Stimulated activated CD8-positive, alpha-beta memory T cell treated with anti-CD3 and anti-CD28 coated beads, Interleukin-4, amount 100 ng/mL, for 4 hours (primary cell): ENCODE measurements around the gene GDPD1.
"Not testable (repeated sequence)": the region's sequence is repeated elsewhere in the genome, so short reads cannot be mapped to it uniquely, and the experiment has no call there.

Experiments used
- DNase-seq, 2 donors: peaks; one replicate each; pipeline ENCODE4 v3.0.0-alpha.2; 2020; ENCODE audit warnings: low read depth in 2 of 2, low spot score in 1 of 2

Gene GDPD1

DNA sequence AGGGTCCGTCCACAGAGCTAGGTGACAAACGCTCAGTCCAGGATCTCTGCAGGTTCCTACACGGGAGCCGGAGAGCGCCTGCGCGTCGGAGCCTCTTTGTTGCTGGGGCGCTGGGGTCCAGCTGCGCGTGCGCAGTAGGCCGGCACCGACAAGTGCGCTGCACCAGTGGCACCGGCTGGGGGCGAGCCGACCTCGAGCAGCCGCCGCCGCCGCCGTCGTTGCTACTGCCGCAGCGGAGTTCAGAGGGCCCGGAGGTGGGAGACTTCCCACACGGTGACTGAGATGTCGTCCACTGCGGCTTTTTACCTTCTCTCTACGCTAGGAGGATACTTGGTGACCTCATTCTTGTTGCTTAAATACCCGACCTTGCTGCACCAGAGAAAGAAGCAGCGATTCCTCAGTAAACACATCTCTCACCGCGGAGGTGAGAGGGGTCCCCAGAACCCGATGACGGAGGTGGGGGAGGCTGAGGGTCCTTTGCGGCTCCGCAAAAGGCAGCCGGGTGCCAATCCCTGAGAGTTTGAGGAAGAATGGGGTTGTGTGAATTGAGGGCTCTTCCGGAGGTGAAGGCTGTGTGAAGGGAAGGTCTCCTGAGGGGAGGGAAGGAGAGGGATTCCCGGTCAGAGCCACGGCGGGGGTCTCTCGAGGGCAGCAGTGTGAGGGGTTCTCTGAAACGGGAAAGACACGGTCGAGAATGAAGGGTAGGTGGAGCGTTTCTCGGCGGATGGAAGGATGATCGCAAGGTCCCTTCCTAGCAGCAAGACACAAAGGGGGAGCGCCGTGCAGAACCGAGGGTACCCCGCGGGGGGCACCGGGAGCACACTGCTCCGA, at the start of gene GDPD1:
Gene GDPD1 (plus strand): TSS at position 184 of the 831 bp plus-strand sequence. CDS start 99 bp downstream, at position 283.
- DNase-seq = peak; percentile 89 to 92

GRCh38 chr17:59172436-59173004, 47.8 kb upstream of the GDPD1 start:
- DNase-seq = no peak

DNA sequence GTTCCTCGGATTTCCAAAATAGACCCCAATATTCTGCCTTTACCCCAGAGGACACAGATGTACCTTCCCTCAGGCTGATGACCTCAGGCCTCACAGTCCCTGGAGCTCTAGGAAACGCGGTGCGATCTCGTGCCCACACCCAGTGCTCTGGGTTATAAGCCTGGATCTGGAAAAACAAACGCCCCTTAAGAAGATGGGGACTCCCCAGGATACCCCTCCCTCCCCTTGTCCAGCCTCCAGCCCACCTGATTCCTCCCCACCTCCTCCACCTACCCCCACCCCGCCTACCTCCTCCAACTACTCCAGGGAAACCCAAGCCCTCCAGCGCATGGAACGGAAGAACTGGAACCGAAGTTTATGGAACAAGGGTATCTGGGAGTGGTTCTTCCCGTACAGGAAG, 45.6 kb upstream of the GDPD1 start:
- DNase-seq = no peak

GRCh38 chr17:59175076-59175475, 45.2 kb upstream of the GDPD1 start:
- DNase-seq = no peak

DNA sequence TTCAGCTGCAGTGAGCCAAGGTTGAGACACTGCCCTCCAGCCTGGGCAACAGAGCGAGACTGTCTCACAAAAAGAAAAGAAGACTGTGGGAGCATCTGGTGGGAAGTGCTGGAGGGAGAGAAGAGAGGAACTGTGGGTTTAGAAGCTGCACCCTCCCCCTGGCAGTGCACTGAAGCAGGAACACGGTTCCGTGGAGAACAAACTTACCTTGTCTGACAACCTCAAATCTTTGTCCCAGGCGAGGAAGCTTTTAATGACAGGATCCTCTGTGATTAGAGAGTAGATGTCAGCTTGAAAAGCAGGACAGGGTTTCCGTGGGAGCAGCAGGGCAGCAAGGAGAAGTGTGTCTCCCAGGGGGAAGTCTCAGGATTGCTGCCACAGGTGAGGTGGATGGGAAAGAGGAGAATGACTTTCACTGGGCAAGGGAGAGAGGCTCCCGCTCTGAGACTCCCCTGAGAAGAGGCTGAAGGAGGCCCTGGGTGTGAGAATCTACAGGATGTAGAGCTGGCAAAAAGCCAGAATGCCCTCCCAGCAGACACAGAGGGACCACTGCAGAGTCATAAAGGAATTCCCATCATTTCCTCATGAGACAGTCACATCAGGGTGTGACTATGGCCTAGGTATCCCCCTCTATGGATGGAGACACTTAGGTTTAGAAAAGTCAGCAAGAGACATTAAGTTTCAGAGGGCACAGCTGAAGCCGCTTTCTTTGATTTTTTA, 41.9 kb upstream of the GDPD1 start:
- no peak for DNase-seq

DNA sequence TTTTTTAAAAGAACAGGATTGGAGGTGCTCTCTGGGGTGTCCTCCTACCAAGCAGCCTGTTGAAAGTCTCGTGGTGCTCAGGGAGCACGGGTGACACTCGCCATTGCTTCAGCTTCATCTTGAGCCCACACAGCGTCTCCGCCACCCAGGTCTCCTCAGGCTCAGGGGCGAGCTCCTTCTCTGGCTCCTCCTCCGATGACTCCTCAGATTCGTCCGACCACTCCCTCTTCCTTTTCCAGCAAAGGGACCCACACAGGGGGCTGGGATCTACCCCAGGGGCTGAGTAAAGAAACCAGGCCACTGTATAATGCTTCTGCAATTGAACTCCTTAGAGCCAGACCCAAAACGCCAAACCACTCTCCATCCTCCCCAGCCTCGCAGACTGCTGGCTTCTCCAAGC, 40.7 kb upstream of the GDPD1 start:
- not testable (repeated sequence) for DNase-seq

- DNase-seq = no peak
These were observed 39.7 kb upstream of the GDPD1 start for GRCh38 chr17:59180626-59181025.

GRCh38 chr17:59181481-59181880, 38.8 kb upstream of the GDPD1 start:
- no peak for DNase-seq

DNA sequence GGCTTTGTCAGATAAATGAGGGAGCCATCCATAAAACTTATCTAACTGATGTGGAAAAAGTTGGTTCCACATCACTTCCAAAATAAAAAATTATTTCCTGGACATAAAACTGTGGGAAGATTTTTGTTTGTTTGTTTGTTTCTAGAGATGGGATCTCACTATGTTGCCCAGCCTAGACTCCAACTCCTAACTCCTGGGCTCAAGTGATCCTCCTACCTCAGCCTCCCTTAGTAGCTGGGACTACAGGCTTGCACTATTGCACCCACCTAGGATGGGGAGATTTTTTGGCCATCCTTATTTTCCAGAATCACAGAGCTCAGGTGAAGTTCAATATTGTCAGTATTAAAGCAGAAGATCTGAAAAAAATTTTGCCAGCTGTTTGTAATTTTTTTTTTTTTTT, 34.3 kb upstream of the GDPD1 start:
- no peak for DNase-seq

DNA sequence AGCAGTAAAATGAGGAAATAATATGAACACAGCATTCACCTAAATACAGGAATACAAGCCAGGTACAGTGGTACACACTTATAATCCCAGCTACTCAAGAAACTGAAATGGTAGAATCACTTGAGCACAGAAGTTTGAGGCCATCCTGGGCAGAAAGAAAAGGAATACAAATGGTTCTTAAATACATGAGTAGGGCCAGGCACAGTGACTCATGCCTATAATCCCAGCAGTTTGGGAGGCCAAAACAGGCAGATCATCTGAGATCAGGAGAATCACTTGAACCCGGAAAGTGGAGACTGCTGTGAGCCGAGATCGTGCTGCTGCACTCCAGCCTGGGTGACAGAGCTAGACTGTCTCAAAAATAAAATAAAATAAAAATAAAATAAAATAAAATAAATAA, 33.5 kb upstream of the GDPD1 start:
- no peak for DNase-seq

GRCh38 chr17:59190806-59191205, 29.5 kb upstream of the GDPD1 start:
- DNase-seq = no peak

DNA sequence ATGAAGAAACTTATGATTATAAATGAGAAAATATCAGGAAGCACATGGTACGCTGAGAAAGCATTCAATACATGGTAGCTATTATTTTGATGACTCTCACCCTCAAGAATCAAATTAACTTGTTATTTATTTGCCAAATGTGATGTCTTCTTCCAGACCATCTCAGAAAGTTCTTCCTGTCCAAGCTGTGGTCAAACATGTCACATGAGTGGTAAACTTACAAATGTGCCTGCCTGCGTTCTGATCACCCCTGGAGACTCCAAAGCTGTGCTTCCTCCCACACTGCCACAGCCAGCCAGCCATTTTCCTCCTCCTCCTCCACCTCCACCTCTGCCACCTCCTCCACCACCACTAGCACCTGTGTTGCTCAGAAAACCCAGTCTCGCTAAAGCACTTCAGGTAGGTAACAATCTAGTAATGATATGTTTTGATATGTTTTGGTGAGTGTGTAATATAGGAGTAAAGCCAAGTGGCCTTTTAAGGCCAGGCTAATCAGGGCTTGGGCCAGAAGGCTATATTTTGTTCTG, 26.9 kb upstream of the GDPD1 start:
- DNase-seq = no peak

DNA sequence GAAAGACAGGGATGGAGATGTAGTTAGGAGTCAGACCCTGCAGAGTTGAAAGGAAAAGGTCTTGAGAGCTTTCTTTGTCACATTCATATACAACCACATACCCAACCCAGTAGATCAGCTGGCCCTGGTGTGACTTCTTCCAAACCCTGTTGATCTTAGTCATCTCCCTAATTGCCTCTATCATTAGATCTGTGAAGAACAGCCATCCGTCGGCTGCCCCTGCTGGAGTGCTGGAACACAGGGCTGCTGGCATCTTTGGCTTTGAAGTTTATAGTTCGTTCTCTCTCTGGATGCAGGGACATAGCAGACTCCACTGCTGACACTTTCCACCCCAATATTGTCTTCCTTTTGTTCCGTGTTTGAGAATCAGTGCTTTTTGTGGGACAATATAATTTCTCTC, 20.9 kb upstream of the GDPD1 start:
- no peak for DNase-seq

- DNase-seq = no peak
These were observed 18.0 kb upstream of the GDPD1 start for GRCh38 chr17:59202320-59202719.

DNA sequence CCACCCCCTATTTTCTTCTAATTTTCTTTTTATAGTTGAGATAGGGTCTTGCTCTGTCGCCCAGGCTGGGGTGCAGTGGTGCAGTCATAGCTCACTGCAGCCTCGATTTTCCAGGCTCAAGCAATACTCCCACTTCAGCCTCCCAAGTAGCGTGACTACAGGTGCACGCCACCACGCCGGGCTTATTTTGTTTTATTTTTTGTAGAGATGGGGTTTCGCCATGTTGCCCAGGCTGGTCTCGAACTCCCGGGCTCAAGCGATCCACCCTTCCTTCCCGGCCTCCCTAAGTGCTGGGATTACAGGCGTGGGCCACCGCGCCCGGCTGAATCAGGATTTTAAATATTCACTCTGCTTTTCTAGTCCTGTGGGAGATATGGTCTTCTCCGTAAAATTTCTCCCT, 941 bp upstream of the GDPD1 start:
- DNase-seq = no peak

- DNase-seq = no peak
These were observed 351 bp upstream of the GDPD1 start for GRCh38 chr17:59219992-59220327.

- no peak for DNase-seq
These were observed 992 bp downstream of the GDPD1 start for GRCh38 chr17:59221159-59221847.

- no peak for DNase-seq
These were observed 3.5 kb downstream of the GDPD1 start for GRCh38 chr17:59223813-59224212.

GRCh38 chr17:59228588-59228987, 8.3 kb downstream of the GDPD1 start:
- DNase-seq = not testable (repeated sequence)

GRCh38 chr17:59230764-59231163, 10.5 kb downstream of the GDPD1 start:
- DNase-seq = no peak

- no peak for DNase-seq
These were observed 14.3 kb downstream of the GDPD1 start for GRCh38 chr17:59234631-59235030.
